ENCODE results near the gene LARGE1.

DNA sequence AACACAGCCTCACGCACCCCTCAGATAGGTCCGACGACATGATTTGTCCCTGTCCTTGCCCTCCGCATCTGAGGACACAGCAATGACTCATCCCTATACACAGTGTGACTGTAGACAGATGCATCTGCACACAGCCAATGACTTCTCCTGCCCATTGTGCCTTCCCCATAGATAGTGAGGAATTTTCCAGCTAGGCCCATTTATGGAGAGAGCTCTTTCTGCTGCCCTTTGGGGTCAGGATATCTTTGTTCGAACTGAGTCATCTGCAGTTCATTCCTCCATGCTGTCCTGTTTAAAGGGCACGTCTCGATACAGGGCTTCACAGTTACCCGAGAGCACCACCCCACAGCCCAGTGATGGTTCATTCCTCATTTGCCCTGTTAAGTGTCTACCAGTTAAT is 96.7 kb downstream of the LARGE1 start:
- TF ChIP-seq POLR2A (IDR thresholded peaks at IDR 0.05; ENCODE audit: low read depth, low read length) (no peak), TAF1 (IDR thresholded peaks at IDR 0.05; ENCODE audit: low read depth, low read length) (no peak), POLR2AphosphoS5 (IDR thresholded peaks at IDR 0.05; ENCODE audit: low read depth, low read length) (no peak), SPI1 (IDR thresholded peaks at IDR 0.05; ENCODE audit: low read depth, low read length) (no peak), PAX5 (IDR thresholded peaks at IDR 0.05; ENCODE audit: insufficient read depth, low read length, severe bottlenecking) (no peak), POU2F2 (IDR thresholded peaks at IDR 0.05; ENCODE audit: low read depth, low read length) (no peak)
